Measurements from ENCODE around the gene SPRR1A.

DNA sequence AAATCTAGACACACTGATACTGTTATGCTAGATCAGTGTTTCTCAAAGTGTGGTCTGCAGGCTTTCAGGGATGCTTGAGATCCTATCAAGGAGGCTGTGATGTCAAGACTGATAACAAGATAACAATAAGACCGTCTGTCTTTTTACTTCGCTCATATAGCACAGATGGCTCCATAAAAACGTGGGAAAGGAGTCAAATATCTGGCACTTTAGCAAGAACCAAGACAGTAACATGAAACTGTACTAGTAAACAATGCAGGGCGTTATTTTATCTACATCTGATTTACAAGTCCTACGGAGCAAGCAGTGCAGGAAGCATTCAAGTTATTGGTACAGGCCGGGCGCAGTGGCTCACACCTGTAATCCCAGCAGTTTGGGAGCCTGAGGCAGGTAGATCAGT, 14.0 kb downstream of the SPRR1A start:
- TF ChIP-seq, protein P1, sequence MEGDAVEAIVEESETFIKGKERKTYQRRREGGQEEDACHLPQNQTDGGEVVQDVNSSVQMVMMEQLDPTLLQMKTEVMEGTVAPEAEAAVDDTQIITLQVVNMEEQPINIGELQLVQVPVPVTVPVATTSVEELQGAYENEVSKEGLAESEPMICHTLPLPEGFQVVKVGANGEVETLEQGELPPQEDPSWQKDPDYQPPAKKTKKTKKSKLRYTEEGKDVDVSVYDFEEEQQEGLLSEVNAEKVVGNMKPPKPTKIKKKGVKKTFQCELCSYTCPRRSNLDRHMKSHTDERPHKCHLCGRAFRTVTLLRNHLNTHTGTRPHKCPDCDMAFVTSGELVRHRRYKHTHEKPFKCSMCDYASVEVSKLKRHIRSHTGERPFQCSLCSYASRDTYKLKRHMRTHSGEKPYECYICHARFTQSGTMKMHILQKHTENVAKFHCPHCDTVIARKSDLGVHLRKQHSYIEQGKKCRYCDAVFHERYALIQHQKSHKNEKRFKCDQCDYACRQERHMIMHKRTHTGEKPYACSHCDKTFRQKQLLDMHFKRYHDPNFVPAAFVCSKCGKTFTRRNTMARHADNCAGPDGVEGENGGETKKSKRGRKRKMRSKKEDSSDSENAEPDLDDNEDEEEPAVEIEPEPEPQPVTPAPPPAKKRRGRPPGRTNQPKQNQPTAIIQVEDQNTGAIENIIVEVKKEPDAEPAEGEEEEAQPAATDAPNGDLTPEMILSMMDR (IDR thresholded peaks at IDR 0.05; ENCODE audit: low read length) = no peak
- TF ChIP-seq EZH2 (IDR thresholded peaks at IDR 0.05; ENCODE audit: borderline replicate concordance, low read length) = no peak

Data from OCI-LY1 (cell line).